Putamen (tissue), 1 donor: ENCODE measurements around the gene ARHGEF40.

Experiments used
- DNase-seq: peaks from one replicate; pipeline ENCODE4 v3.0.0-alpha.2; 2016; ENCODE audit warnings: low spot score

ARHGEF40 gene

DNA sequence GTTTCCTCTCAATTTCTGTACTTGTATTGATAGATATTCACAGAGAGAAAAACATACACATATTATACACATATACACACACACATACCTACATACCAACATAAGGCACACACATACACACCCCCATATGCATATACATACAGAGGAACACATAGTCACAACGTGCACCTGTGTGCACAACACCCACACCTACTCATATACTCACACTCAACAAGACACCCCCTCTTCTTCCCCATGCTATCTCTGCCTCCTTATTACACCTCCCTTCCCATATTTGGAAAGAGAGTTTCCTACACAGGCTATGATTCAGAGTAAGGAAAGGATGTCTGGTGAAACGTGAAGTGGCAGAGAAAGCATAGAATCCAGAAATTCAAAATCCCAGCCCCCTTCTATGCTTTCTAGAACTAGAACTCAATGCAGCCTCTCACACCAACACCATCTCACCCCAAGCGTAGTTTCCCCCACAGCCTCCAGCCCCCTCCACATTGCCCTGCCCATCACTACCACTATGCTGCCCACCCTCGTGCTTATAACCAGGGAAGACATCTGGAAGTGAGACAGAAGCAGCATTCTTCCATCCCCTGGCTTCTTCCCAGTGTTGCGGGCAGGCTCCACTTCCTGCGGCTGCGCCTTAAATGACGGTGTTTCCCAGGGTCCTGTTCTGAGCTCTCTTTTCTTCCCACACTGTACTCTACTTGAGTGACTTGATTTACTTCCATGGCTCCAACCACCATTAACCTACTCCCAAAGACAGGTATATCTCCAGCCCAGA, 10.1 kb upstream of the ARHGEF40 start:
- DNase-seq: no peak

DNA sequence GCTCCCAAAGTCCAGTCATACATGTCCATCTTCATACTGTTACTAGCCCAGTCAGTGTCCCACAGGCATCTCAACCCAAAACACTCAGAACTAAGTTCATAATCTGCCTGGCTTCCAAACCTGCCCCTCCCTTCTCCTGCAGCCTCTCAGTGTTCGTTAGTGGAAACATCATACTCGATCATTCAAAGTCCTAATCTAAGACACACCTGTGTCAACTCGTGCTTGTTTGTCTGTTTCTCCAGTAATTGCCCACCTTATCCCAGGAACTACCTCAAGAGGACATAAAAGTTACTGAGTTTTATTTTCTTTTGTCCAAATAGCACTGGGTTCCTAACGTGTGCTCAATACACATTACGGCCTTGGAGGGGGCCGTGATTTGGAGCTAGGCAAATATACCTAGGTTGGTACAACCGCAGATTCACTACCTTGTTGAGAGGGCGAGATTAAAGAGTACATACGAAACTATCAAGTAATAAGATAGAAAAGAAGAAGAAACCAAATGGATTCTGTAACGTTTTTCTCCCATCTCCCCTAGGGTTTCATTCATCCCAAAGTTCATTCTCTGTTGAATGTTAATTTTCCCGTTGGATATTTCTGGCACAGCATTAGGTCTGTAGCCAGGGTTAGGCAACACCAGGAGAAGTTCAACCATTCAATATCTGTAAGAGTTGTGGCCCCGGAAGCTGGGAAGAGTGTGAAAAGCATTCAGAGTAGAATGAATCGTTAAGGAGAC, 9.3 kb upstream of the ARHGEF40 start:
- no peak for DNase-seq

DNA sequence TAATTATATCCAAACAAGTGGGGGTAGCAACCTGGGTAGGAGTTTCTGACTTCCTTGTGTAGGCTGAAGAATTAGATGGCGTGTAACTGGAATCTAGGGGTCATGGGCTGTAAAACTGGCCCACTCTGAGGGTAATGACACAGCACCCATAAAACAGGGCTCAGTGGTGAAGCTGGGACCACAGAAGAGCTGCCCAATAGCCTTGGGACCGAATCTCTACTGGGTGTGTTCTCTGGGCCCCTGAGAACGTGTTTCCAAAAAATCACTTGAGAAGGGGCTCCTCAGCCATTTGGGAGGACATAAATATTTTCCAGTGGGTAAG, 8.8 kb upstream of the ARHGEF40 start:
- DNase-seq: no peak

DNA sequence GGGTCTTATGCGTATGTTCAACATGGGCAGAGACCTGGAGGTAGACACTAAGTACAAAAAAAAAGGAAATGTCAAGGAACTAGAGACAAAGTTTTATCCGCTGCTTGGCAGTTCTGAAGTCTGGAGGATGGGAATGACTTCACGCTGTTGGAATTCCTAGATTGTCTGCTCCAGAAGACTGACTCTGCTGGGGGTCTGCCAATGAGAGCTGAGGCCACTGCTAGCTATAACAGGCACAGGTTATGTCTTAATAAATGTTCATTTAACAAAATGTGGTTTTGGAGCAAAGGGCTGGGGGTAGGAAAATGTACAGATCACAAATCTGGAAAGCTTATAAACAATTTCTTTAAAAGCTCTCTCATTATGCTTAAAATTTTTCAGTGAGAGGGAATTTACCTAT, 6.6 kb upstream of the ARHGEF40 start:
- no peak for DNase-seq

DNA sequence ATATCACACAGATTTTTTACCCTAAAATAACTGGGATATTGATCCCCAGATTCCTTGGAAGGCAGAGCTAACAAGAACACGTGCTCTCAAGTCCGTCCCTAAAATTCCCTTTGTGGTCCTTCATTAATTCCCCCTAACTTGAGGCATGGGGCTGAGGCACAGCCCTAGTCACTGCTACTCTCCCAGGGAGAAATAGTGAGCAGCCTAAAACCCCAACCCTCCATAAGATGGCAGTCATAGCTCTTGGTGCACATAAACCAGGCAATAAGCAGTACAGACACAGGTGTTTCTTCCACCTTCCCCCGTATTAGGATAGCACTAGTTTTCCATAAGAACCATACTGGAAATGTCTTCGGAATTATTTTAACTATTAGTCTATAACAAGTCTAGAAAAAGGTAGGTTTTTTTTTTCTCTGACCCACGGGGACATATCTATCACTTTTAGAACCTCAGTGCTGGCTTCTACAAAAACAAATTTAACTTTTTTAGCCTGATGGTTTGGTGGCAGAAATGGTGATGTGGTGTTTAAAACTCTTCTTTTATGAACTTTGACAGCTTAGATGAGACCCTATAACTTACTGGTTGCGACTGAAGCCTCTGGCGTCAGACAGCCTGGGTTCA, 3.1 kb upstream of the ARHGEF40 start:
- DNase-seq: no peak

DNA sequence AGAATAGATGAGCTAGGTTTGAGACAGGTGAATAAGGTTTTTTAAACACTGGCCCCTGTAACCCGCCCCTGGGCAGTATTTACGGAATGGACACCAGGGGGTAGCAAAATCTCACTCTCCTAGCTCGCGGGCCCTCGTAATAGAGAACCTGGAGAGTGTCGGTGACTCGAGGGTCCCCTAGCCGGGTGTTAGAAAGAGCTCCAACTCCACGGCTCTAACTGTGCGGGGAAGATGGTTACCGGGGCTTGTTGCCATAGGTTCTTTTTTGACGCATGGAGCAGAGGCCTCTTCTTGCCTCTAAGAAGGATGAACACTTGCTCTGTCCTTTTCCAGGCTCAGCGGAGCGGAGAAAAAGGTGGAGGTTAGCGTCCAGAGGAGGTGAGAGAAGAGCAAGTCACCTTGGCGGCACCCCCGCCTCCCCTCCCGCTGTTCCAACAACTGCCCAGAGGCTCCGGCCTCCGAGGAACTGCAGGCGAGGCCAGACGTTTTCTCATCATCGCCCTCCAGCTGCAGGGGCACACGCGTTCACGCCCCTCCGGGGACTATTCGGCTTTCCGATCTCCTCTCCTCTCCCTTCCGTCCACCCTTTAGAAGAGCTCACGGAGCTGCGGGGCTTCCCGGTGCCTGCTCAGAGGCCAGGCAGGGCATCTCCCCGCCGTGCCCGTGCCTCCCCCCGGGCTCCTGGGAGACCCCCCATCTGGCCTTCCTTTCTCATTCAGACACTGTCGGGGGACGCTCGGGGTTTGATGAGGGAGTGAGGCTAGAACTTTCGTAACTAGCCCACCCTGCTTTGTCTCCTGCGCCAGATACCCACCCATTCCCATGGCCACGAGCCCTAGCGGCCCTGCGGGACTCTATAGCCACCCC, 1.4 kb upstream of the ARHGEF40 start:
- DNase-seq: peak; percentile 45

DNA sequence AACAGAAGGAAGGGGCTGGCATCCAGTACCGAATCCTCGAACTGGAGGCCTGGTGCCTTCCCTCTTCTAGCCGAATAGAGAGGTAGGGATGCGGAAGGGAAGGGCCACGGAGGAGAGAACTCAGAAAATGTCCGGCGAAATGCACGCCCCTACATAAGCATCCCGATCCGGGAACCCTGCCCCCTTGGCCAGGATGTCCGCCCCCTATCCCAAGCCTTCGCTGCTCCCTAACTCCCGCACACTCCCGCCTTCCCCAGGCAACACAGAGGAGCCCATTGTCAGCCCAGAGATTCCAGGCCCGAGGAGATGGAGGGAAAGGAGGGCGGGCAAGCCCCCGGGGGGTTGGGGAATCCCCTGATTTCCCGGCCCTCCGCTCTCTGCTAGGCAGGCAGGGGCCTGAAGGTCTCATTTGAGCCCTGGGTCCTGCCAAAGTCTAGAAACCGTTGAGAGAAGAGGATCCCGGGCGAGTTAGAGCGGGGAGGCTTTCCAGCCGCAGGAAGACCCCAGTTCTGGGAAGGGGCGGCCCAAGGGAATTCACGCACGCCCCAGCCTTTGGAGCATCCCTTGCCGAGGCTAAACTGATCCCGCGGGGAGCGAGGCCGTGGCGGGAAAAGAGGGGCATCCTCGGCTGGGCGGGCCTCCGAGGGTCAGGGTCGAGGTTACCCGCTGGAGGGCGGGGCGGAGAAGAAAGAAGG, 569 bp upstream of the ARHGEF40 start:
- peak; percentile 84 for DNase-seq

DNA sequence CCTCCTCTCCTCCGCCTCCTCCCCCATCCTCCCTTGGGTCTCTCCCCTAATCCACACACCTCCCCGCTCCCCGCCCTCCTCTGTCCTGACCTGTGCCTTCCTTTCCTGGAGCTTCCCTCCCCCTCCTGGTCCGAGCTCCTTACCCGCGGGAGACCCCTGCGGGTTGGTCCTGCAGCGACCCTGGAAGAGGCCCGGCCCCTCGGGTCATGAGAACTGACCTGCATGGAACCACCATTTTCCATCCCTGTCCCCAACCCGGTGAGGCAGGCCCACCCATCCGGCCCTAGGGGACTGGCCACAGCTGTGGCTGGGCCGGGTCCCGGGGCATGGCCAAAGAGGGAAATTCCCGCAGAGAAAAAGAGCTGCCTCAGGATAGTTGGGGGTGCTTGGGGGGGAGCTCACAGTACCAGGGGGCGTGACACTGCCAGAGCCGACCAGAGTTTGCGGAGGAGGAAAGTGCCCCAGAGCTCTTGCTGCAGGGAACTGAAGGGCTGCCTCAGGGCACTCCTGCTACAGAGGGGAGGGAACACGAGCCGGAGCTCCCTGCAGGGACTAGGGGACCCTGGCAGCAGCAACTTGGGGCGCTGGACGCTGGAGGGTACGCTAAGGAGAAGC, 613 bp downstream of the ARHGEF40 start:
- DNase-seq: peak; percentile 39

DNA sequence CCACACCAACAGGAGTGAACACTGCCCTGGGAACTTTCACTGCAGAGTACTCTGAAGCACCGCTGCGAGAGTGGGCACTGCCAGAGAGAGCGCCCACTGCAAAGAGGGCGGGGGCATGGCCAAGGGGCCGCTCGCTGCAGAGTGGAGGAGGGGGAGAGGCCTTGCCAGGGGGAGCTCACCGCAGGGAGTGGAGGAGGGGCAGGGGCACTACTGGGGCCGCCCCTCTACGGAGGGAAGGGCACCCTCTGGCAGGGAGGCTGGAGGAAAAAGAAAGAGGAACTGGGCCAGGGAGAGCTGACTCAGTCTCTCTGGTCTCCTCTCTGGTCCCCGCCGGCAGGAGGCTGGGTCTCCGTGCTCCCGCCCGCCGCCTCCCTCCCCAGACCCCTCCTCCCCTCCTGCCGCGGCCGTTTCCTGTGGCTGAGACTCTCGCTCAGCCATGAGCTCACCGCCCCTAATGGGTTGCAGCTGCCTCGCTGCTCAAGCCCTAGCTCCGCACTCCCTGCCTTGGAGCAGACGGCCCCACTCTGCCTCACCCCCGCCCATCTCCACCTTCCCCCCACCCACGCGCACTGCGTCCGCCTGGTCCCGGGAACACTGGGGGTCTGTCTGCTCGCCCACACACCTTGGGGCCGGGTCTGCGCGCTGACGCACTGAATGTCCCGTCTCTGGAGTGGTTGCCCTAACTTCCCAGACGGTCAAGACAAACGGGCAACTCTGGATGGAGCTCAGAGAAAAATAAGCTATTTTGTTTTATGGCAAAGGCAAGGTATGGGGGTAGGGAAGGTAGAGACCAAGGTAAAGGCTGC, 1.3 kb downstream of the ARHGEF40 start:
- DNase-seq: peak; percentile 80

DNA sequence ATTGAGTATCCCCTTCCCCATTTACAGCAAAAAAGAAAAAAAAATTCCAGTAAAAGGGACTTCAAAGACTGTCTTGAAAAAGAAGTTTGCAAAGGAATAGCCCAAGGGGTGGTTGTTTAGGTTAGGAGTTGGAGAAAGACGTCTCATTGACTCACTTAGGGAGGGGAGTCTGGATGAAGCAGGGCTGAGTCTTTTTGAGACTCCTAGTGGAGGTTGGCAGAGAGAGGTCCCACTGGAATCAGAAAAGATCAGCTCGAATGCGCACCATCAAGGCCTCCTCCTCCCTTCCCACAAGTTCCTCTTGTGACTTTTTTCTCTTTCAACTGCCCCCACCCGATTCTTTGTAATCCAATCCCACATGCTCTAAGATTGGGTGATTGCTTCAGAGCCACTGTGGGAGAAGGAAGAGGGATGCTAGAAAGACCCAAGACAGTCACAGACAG, 1.9 kb downstream of the ARHGEF40 start:
- no peak for DNase-seq

DNA sequence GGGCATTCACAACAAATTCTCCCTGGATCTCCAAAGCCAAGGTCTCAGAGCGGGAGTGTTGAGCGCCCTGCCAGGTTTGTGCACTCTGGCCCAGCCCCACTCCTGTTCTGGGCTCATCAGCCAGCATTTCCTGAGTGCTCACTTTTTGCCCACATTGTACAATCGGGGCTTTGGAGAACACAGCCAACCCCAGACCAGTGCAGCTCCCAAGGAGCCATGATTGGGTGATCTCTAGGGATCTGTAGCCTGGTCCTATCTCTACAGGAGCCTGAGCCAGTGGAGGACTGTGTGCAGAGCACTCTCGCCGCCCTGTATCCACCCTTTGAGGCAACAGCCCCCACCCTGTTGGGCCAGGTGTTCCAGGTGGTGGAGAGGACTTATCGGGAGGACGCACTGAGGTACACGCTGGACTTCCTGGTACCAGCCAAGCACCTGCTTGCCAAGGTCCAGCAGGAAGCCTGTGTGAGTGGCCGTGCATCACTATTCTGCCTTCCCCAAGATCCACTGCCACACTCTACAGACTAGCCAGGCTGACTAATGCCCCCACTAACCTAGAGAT, 2.8 kb downstream of the ARHGEF40 start:
- no peak for DNase-seq

DNA sequence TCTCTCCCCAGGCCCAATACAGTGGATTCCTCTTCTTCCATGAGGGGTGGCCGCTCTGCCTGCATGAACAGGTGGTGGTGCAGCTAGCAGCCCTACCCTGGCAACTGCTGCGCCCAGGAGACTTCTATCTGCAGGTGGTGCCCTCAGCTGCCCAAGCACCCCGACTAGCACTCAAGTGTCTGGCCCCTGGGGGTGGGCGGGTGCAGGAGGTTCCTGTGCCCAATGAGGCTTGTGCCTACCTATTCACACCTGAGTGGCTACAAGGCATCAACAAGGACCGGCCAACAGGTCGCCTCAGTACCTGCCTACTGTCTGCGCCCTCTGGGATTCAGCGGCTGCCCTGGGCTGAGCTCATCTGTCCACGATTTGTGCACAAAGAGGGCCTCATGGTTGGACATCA, 3.8 kb downstream of the ARHGEF40 start:
- no peak for DNase-seq

DNA sequence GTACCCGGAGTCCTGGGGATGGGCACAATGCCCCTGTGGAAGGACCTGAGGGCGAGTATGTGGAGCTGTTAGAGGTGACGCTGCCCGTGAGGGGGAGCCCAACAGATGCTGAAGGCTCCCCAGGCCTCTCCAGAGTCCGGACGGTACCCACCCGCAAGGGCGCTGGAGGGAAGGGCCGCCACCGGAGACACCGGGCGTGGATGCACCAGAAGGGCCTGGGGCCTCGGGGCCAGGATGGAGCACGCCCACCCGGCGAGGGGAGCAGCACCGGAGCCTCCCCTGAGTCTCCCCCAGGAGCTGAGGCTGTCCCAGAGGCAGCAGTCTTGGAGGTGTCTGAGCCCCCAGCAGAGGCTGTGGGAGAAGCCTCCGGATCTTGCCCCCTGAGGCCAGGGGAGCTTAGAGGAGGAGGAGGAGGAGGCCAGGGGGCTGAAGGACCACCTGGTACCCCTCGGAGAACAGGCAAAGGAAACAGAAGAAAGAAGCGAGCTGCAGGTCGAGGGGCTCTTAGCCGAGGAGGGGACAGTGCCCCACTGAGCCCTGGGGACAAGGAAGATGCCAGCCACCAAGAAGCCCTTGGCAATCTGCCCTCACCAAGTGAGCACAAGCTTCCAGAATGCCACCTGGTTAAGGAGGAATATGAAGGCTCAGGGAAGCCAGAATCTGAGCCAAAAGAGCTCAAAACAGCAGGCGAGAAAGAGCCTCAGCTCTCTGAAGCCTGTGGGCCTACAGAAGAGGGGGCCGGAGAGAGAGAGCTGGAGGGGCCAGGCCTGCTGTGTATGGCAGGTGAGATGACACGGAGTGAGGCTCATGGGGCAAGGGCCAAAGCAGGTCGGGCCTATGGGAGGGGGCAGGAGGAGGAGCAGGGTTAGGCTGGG, 4.5 kb downstream of the ARHGEF40 start:
- DNase-seq: no peak

DNA sequence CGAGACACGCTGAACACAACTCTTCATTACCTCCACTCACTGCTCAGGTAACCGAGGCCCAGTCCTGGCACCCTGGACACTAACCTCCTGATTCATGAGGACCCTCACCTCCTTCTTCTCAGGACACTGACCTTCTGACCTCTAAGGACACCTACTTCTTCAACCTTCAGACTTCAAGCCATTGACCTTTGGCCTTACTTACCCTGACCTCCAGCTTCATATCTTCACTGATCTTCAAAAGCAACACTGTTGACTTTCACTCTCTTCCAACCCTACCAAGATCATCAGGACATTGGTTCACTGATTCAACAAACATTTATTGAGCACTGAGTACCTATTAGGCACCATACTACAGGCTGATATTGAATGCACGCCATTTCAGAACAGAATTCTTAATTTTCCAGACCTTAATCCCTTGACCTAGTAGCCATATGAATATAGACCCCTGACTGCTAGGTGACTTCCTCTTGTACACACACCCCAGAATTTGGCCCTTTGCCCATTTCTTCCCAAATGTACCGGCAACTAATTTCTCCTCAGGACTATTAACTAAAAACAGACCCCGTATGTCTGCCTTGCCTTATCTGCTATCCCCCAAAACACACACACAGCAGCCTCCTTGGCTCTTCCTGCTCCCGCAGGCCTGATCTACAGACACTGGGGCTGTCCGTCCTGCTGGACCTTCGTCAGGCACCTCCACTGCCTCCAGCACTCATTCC, 5.8 kb downstream of the ARHGEF40 start:
- DNase-seq: no peak

DNA sequence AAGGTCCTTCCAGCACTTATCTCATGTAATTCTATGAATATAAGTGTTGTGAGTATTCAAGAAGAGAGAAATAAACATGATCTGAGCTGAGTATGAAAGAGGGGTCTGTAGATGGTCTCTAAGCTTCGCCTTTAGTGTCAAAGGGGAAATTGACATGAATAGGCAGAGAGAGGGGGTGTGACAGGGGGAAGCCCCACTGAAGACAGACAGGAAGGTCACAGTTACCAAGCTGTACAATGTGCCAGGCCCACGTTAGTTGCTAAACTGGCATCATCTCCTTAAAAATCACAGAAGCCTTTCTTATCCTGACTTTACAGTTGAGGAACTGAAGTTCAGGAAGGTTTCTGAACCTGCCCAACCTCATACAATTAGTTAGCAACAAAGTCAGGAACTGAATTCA, 7.6 kb downstream of the ARHGEF40 start:
- DNase-seq: no peak

DNA sequence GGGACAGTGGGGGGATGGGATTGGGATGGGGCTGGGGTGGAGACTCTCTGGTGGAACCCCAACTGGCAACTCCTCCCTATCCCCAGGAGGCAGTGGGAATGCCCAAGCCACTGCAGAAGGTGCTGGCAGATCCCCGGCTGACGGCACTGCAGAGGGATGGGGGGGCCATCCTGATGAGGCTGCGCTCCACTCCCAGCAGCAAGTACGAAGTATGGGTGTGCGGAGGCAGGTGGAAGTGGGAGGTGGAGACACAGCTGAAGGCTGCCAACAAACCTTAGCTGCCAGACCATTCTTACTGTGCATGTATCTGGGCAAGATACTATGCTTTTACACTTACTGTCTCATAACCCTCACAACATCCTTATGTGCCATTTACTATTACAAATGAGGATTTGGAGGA, 8.2 kb downstream of the ARHGEF40 start:
- DNase-seq: no peak

DNA sequence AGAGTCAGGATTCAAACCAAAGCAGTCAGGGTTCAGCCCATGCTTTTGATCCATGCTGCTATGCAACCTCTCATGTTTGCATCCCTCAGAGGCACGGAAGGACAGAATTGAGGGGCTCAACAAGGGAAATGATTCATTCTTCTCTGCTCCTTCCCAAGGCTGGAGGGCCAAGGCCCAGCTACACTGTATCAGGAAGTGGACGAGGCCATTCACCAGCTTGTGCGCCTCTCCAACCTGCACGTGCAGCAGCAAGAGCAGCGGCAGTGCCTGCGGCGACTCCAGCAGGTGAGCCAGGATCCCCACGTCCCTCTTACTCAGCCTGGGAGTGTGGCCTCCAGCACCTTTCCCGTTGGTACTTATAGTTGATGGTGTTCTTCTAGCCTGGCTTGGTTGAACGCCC, 8.6 kb downstream of the ARHGEF40 start:
- DNase-seq: no peak

DNA sequence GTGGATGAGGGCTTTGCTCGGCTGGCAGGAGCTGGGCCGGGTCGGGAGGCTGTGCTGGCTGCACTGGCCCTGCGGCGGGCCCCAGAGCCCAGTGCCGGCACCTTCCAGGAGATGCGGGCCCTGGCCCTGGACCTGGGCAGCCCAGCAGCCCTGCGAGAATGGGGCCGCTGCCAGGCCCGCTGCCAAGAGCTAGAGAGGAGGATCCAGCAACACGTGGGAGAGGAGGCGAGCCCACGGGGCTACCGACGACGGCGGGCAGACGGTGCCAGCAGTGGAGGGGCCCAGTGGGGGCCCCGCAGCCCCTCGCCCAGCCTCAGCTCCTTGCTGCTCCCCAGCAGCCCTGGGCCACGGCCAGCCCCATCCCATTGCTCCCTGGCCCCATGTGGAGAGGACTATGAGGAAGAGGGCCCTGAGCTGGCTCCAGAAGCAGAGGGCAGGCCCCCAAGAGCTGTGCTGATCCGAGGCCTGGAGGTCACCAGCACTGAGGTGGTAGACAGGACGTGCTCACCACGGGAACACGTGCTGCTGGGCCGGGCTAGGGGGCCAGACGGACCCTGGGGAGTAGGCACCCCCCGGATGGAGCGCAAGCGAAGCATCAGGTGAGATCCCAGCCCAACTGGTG, 11.5 kb downstream of the ARHGEF40 start:
- no peak for DNase-seq
